ENCODE results near the gene SIK2.

SIK2 gene

GRCh38 chr11:111561306-111561705, 40.9 kb upstream of the SIK2 start:
- no peak for TF ChIP-seq CTCF (IDR thresholded peaks at IDR 0.05; ENCODE audit: extremely low read depth, insufficient read depth, missing control alignments)
- in situ Hi-C loops (cut with MboI; ENCODE audit: low pct_unique_long_range_greater_than_20kb, low sequenced_read_pairs, unreplicated experiment), result no loop called here
- DNase-seq (ENCODE audit: low spot score), result no peak

- in situ Hi-C loops (cut with MboI; ENCODE audit: low pct_unique_long_range_greater_than_20kb, low sequenced_read_pairs, unreplicated experiment), result no loop called here
- no peak for DNase-seq (ENCODE audit: low spot score)
- TF ChIP-seq CTCF (IDR thresholded peaks at IDR 0.05; ENCODE audit: extremely low read depth, insufficient read depth, missing control alignments), result no peak
These were observed 40.4 kb upstream of the SIK2 start for GRCh38 chr11:111561791-111562325.

GRCh38 chr11:111562692-111563389, 39.4 kb upstream of the SIK2 start:
- DNase-seq (ENCODE audit: low spot score), result no peak
- in situ Hi-C loops (cut with MboI; ENCODE audit: low pct_unique_long_range_greater_than_20kb, low sequenced_read_pairs, unreplicated experiment), result no loop called here
- no peak for TF ChIP-seq CTCF (IDR thresholded peaks at IDR 0.05; ENCODE audit: extremely low read depth, insufficient read depth, missing control alignments)

DNA sequence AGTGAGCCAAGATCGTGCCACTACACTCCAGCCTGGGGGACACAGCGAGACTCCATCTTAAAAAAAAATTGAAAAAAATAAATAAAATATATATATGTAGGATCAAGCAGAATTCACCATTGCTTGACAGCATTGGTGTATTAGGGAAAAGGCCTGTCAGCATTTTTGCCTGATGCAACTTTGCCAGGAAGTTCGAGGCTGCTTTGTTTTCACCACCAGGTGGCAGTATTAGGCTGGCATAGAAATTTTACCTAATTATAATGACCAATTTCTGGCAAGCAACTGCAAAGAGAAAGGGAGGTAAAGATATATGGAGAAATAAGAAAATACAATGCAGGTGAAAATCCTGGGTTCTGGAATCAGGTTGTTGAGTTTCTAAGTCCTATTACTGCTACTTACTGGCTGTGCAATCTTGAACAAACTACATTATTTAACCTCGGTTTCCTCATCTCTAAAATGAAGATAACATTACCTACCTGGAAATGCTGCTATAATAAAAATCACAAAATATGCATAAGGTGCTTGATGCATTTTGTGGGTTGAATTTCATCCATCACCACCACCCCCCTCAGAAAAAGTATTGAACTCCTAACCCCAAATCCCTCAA, 37.0 kb upstream of the SIK2 start:
- in situ Hi-C loops (cut with MboI; ENCODE audit: low pct_unique_long_range_greater_than_20kb, low sequenced_read_pairs, unreplicated experiment), result no loop called here
- TF ChIP-seq CTCF (IDR thresholded peaks at IDR 0.05; ENCODE audit: extremely low read depth, insufficient read depth, missing control alignments), result peak; percentile 80
- peak; percentile 59 for DNase-seq (ENCODE audit: low spot score)

DNA sequence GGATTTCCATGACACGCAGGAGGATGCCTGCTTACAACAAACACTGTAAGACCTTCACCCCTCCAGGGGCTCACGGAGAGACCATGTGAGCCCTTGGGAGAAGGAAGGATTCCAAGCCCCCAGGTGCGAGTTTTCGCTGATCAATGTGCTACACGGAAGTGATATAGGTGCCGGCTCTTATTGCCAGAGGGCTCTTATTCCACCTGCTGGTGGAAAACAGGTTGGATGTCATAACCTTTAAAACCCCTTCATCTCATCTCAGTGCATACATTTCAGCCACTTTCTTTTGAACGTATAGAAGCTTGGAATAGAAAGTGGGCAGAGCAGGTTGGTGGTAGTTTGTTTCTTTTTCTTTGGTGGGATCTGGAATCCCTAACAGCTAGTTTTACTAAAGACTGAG, 35.9 kb upstream of the SIK2 start:
- DNase-seq (ENCODE audit: low spot score), result no peak

GRCh38 chr11:111569476-111569875, 32.8 kb upstream of the SIK2 start:
- TF ChIP-seq CTCF (IDR thresholded peaks at IDR 0.05; ENCODE audit: extremely low read depth, insufficient read depth, missing control alignments), result no peak
- DNase-seq (ENCODE audit: low spot score), result no peak
- in situ Hi-C loops (cut with MboI; ENCODE audit: low pct_unique_long_range_greater_than_20kb, low sequenced_read_pairs, unreplicated experiment), result no loop called here

More for the DNA sequence above, 35.9 kb upstream of the SIK2 start:
- TF ChIP-seq CTCF (IDR thresholded peaks at IDR 0.05; ENCODE audit: extremely low read depth, insufficient read depth, missing control alignments), result no peak
- in situ Hi-C loops (cut with MboI; ENCODE audit: low pct_unique_long_range_greater_than_20kb, low sequenced_read_pairs, unreplicated experiment), result no loop called here
